Measurements from ENCODE around the gene FLNB. TPM values are rescaled to one million over a fixed set of nuclear protein-coding genes. Genes with fewer than 3 reads are reported as not detected.

The FLNB gene
- total RNA-seq, 2 donors from 2014 or later, result 212 to 221 TPM

DNA sequence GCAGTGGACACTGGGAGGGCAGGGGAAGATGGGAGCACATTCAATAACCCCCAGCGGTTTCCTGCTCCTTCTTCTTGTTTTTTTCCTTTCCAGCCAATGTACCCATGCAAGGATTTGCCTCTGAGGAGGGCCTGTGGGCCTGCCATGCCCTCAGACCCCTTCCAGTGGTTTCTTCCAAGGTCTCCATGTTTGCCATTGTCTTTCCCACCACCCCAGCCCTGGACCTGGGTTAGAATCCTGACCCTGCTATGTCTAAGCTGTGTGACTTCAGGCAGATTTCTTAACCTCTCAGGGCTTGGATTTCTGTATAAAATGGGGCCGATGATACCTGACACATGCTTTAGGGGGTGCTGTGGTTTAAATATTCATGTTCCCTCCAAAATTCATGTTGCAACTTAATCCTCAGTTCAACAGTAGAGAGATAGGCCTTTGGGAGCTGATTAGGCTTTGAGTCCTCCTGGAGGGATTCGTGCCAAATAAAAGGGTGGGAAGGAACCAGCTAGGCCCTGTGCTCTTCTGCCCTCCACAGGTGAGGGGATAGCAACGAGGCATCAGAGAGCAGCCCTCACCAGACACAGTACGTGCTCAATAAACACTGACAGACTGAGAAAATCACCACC is 46.3 kb upstream of the FLNB start:
- Mint-ChIP-seq H3K36me3 (ENCODE audit: low read depth) (no peaks in the 10 kb centered on the region), H3K4me3 (no peak overlapping the region), H3K4me1 (peaks cover under 1% of the 10 kb centered on the region), H3K9me3 (no peaks in the 10 kb centered on the region), H3K27me3 (ENCODE audit: insufficient read depth) (no peaks in the 10 kb centered on the region), H3K27ac (peak overlapping the region; percentile 55)
- Histone ChIP-seq H3K27ac (ENCODE audit: low read depth, low read length) (no peak overlapping the region), H3K4me3 (ENCODE audit: low read length) (no peak overlapping the region), H3K9me3 (ENCODE audit: control insufficient read depth, low read length) (no peaks in the 10 kb centered on the region), H3K9ac (ENCODE audit: extremely low read depth, low read length, poor library complexity, severe bottlenecking) (no peak overlapping the region), H3K4me1 (ENCODE audit: control insufficient read depth, insufficient read depth, low read length) (no peaks in the 10 kb centered on the region), H3K27me3 (ENCODE audit: control insufficient read depth, insufficient read depth, low read length, poor library complexity, severe bottlenecking) (no peaks in the 10 kb centered on the region), H3K36me3 (ENCODE audit: control insufficient read depth, insufficient read depth, low read length) (no peaks in the 10 kb centered on the region)
- DNase-seq, result peak; percentile 69
- 81 to 100% methylated on average over 2 to 5 of the region's 5 CpGs for WGBS, 2 experiments (ENCODE audit: insufficient coverage in 1 of 2, insufficient read length in 1 of 2)
- TF ChIP-seq, protein P1, sequence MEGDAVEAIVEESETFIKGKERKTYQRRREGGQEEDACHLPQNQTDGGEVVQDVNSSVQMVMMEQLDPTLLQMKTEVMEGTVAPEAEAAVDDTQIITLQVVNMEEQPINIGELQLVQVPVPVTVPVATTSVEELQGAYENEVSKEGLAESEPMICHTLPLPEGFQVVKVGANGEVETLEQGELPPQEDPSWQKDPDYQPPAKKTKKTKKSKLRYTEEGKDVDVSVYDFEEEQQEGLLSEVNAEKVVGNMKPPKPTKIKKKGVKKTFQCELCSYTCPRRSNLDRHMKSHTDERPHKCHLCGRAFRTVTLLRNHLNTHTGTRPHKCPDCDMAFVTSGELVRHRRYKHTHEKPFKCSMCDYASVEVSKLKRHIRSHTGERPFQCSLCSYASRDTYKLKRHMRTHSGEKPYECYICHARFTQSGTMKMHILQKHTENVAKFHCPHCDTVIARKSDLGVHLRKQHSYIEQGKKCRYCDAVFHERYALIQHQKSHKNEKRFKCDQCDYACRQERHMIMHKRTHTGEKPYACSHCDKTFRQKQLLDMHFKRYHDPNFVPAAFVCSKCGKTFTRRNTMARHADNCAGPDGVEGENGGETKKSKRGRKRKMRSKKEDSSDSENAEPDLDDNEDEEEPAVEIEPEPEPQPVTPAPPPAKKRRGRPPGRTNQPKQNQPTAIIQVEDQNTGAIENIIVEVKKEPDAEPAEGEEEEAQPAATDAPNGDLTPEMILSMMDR (conservative IDR thresholded peaks at IDR 0.05), result peak; percentile 60

DNA sequence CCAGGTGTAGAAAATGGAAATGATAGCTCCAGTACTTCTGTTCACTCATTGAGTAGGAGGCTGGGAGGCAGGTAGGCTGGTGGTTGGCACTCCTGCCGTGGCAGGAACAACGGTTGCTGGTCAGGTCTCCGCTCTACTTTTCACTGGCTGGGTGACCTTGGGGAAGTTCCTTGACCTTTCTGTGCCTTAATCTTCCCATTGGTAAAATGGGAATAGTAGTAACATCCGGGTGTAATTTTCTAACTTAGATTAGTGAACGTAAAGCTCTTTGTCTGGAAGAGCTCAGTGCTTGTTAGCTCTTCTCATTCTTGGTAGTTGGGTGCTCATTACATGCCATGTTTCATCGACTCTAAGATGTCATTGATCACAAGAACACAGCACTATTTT is 45.8 kb upstream of the FLNB start:
- no peaks in the 10 kb centered on the region for H3K9me3 ChIP-seq (ENCODE audit: control insufficient read depth, low read length)
- WGBS, 2 experiments (ENCODE audit: insufficient coverage in 1 of 2, insufficient read length in 1 of 2), result 91 to 97% methylated on average over 5 to 6 of the region's 6 CpGs
- Mint-ChIP-seq H3K4me3 (no peak overlapping the region), H3K27me3 (ENCODE audit: insufficient read depth) (no peaks in the 10 kb centered on the region), H3K4me1 (peaks cover 3% of the 10 kb centered on the region), H3K9me3 (no peaks in the 10 kb centered on the region), H3K36me3 (ENCODE audit: low read depth) (no peaks in the 10 kb centered on the region), H3K27ac (peak overlapping the region; percentile 55)
- no peak for DNase-seq
- no peaks in the 10 kb centered on the region for H3K27me3 ChIP-seq (ENCODE audit: control insufficient read depth, insufficient read depth, low read length, poor library complexity, severe bottlenecking)
- H3K4me3 ChIP-seq (ENCODE audit: low read length), result no peak overlapping the region
- no peak overlapping the region for H3K27ac ChIP-seq (ENCODE audit: low read depth, low read length)
- H3K9ac ChIP-seq (ENCODE audit: extremely low read depth, low read length, poor library complexity, severe bottlenecking), result no peak overlapping the region
- no peaks in the 10 kb centered on the region for H3K36me3 ChIP-seq (ENCODE audit: control insufficient read depth, insufficient read depth, low read length)
- H3K4me1 ChIP-seq (ENCODE audit: control insufficient read depth, insufficient read depth, low read length), result no peaks in the 10 kb centered on the region
- TF ChIP-seq, protein P1 (conservative IDR thresholded peaks at IDR 0.05), result no peak

- Mint-ChIP-seq H3K9me3 (no peaks in the 10 kb centered on the region), H3K27me3 (ENCODE audit: insufficient read depth) (no peaks in the 10 kb centered on the region), H3K4me3 (no peak overlapping the region), H3K4me1 (peaks cover 3% of the 10 kb centered on the region), H3K36me3 (ENCODE audit: low read depth) (no peaks in the 10 kb centered on the region), H3K27ac (no peak overlapping the region)
- DNase-seq, result no peak
- H3K4me3 ChIP-seq (ENCODE audit: low read length), result no peak overlapping the region
- no peaks in the 10 kb centered on the region for H3K4me1 ChIP-seq (ENCODE audit: control insufficient read depth, insufficient read depth, low read length)
- no peak overlapping the region for H3K9ac ChIP-seq (ENCODE audit: extremely low read depth, low read length, poor library complexity, severe bottlenecking)
- 87 to 94% methylated on average over 6 to 7 of the region's 7 CpGs for WGBS, 2 experiments (ENCODE audit: insufficient coverage in 1 of 2, insufficient read length in 1 of 2)
- H3K9me3 ChIP-seq (ENCODE audit: control insufficient read depth, low read length), result no peaks in the 10 kb centered on the region
- no peak overlapping the region for H3K27ac ChIP-seq (ENCODE audit: low read depth, low read length)
- H3K27me3 ChIP-seq (ENCODE audit: control insufficient read depth, insufficient read depth, low read length, poor library complexity, severe bottlenecking), result no peaks in the 10 kb centered on the region
- H3K36me3 ChIP-seq (ENCODE audit: control insufficient read depth, insufficient read depth, low read length), result no peaks in the 10 kb centered on the region
- TF ChIP-seq, protein P1 (conservative IDR thresholded peaks at IDR 0.05), result no peak
Measured at GRCh38 chr3:57963811-57964346, 44.3 kb upstream of the FLNB start.
